SK-N-SH (cell line): ENCODE results near the gene UBB.

Source experiments
- CTCF ChIP-seq: fragments of 200-600 bp; sonication (generic); IDR thresholded peaks from 2 replicates; pipeline ENCODE4 v1.6.1; 2017; ENCODE audit warnings: antibody characterized with exemption, mild to moderate bottlenecking, moderate library complexity
- EZH2phosphoT487 ChIP-seq: fragments of 200-600 bp; sonication (generic); IDR thresholded peaks from 2 replicates; pipeline ENCODE4 v1.6.1; 2017; ENCODE audit warnings: low read depth, mixed run types, mild to moderate bottlenecking, antibody characterized with exemption, moderate library complexity, borderline replicate concordance
- GATA2 ChIP-seq: sonication (generic); formaldehyde crosslinking; IDR thresholded peaks from 2 replicates; pipeline ENCODE4 v1.5.0; 2020; ENCODE audit warnings: mild to moderate bottlenecking, missing genetic modification reagents
- POLR2AphosphoS5 ChIP-seq: IDR thresholded peaks from 2 replicates; pipeline ENCODE4 v1.6.1; 2012; ENCODE audit warnings: low read depth, low read length
- REST ChIP-seq: IDR thresholded peaks from 2 replicates; pipeline ENCODE4 v1.6.1; 2012; ENCODE audit warnings: mild to moderate bottlenecking, low read depth, low read length, moderate library complexity
- YY1 ChIP-seq: IDR thresholded peaks from 2 replicates; pipeline ENCODE4 v1.4.0; 2012; ENCODE audit warnings: low read depth, mild to moderate bottlenecking

- no peak for TF ChIP-seq POLR2AphosphoS5
- no peak for TF ChIP-seq CTCF
- TF ChIP-seq GATA2 (CRISPR knock-in tag), result no peak
- no peak for TF ChIP-seq EZH2phosphoT487
- TF ChIP-seq YY1, result no peak
- no peak for TF ChIP-seq REST
Measured at GRCh38 chr17:16345565-16345964, 35.3 kb upstream of the UBB start.
